Measurements from ENCODE around the gene ZCCHC7. TPM values are rescaled to one million over a fixed set of nuclear protein-coding genes. Genes with fewer than 3 reads are reported as not detected.

The ZCCHC7 gene
- total and polyA plus RNA-seq, 2 donors (not counting 3 experiments of a cell fraction or from before 2014, with no cell fraction given): 7.4 to 14.8 TPM

- ChIA-PET POLR2A (no interaction called here), CTCF (interaction anchor here (2.1 kb wide), 1 partner anchor 264 kb away, joined by 8 read pairs; no protein-coding TSS in a partner anchor)
- BruUV-seq (replicated peaks): no TSS peak
- H3K27me3 ChIP-seq (ENCODE audit: control insufficient read depth in 2 of 2, insufficient read depth in 2 of 2, low read length in 2 of 2): no peaks in the 10 kb centered on the region
- dilution Hi-C loops (cut with MboI; ENCODE audit: extremely low pct_ligation_motif_present, low sequenced_read_pairs) (no loop called here), intact Hi-C loops (cut with micrococcal nuclease) (loop anchor here (5.0 kb wide), 2 partner anchors 138 to 183 kb away; partner anchors contain the start of gene ZCCHC7)
- TF ChIP-seq JUN (IDR thresholded peaks at IDR 0.05; ENCODE audit: borderline replicate concordance, insufficient read depth, insufficient read length, low read depth): no peak
- no peak for TF ChIP-seq FOS (IDR thresholded peaks at IDR 0.05; ENCODE audit: borderline replicate concordance, insufficient read depth, low read length)
- TF ChIP-seq EZH2 (IDR thresholded peaks at IDR 0.05; ENCODE audit: borderline replicate concordance, low read depth, low read length, severe bottlenecking): no peak
- TF ChIP-seq CTCF (IDR thresholded peaks at IDR 0.05; ENCODE audit: extremely low read depth in 1 of 2, insufficient read depth in 1 of 2, low read depth in 1 of 2, low read length in 2 of 2): no peak
- no peak for TF ChIP-seq GATA2 (IDR thresholded peaks at IDR 0.05; ENCODE audit: insufficient read depth, insufficient read length, low read depth, low read length)
- no peak for TF ChIP-seq POLR2AphosphoS5 (IDR thresholded peaks at IDR 0.05; ENCODE audit: insufficient read depth, low read depth, low read length)
- TF ChIP-seq MAX (IDR thresholded peaks at IDR 0.05; ENCODE audit: insufficient read depth, insufficient read length): no peak
- no peak overlapping the region for H3K9ac ChIP-seq (replicated peaks; ENCODE audit: extremely low read depth, insufficient read depth, low read length)
- no peaks in the 10 kb centered on the region for H3K9me3 ChIP-seq (replicated peaks; ENCODE audit: control insufficient read depth, insufficient read depth, low read length)
- no peak overlapping the region for H2AFZ ChIP-seq (ENCODE audit: low read depth, low read length)
- H3K79me2 ChIP-seq (ENCODE audit: control insufficient read depth, insufficient read depth, low read length): no peaks in the 10 kb centered on the region
- no peaks in the 10 kb centered on the region for H3K36me3 ChIP-seq (ENCODE audit: control insufficient read depth in 2 of 2, extremely low read depth in 1 of 2, insufficient read depth in 2 of 2, low read length in 2 of 2)
- H3K4me1 ChIP-seq (ENCODE audit: control insufficient read depth, extremely low read depth, insufficient read depth, low read length): no peaks in the 10 kb centered on the region
- no peak overlapping the region for H3K4me2 ChIP-seq (ENCODE audit: insufficient read depth, low read length)
- H3K4me3 ChIP-seq (replicated peaks in 1 of 3; ENCODE audit: insufficient read depth in 1 of 3, low read depth in 1 of 3, low read length in 3 of 3): no peak overlapping the region
- H3K27ac ChIP-seq (ENCODE audit: insufficient read depth, low read depth, low read length): no peak overlapping the region
- no peaks in the 10 kb centered on the region for H3K9me1 ChIP-seq (replicated peaks; ENCODE audit: control insufficient read depth, extremely low read depth, insufficient read depth, low read length)
- DNase-seq (ENCODE audit: low read depth, low spot score): no peak
- FAIRE-seq: no peak
- no peaks in the 10 kb centered on the region for H4K20me1 ChIP-seq (replicated peaks; ENCODE audit: control insufficient read depth, extremely low read depth, insufficient read depth, low read length)
Measured at GRCh38 chr9:37259951-37260350, 139.6 kb downstream of the ZCCHC7 start.
